ENCODE measurements around the gene RERE. TPM values are rescaled to one million over a fixed set of nuclear protein-coding genes. Genes with fewer than 3 reads are reported as not detected.
A peak's percentile ranks its signal among the peaks of the same experiment; 100 is the strongest.

The RERE gene
- total and polyA plus RNA-seq, 12 donors: 33.4 to 146 (median 72.7) TPM

GRCh38 chr1:8659593-8659992 lies 157.8 kb downstream of the RERE start:
- no peaks in the 10 kb centered on the region for H3K9me3 ChIP-seq (replicated peaks in 1 of 3)

DNA sequence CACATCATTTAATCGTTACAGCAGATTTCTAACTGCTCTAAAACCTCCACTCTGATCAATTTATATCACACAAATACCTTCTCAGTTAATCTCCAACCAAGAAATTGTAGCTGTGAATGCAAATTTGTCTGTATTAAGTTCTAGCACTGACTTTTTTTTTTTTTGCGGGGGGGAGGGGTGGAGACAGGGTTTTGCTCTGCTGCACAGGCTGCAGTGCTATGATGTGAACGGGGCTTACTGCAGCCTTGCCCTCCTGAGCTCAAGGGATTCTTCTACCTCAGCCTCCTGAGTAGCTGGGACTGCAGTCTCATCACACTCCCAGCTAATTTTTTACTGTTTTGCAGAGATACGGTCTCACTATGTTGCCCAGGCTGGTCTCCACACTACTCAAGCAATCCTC lies 163.6 kb downstream of the RERE start:
- intact Hi-C loops (cut with DNase I): no loop called here
- TF ChIP-seq POLR2A (IDR thresholded peaks at IDR 0.05): no peak
- TF ChIP-seq, protein P1, sequence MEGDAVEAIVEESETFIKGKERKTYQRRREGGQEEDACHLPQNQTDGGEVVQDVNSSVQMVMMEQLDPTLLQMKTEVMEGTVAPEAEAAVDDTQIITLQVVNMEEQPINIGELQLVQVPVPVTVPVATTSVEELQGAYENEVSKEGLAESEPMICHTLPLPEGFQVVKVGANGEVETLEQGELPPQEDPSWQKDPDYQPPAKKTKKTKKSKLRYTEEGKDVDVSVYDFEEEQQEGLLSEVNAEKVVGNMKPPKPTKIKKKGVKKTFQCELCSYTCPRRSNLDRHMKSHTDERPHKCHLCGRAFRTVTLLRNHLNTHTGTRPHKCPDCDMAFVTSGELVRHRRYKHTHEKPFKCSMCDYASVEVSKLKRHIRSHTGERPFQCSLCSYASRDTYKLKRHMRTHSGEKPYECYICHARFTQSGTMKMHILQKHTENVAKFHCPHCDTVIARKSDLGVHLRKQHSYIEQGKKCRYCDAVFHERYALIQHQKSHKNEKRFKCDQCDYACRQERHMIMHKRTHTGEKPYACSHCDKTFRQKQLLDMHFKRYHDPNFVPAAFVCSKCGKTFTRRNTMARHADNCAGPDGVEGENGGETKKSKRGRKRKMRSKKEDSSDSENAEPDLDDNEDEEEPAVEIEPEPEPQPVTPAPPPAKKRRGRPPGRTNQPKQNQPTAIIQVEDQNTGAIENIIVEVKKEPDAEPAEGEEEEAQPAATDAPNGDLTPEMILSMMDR (IDR thresholded peaks at IDR 0.05): no peak
- H3K27ac ChIP-seq: no peak overlapping the region
- WGBS, 4 donors: 90 to 96% (median 92%) methylated on average over 4 of the region's 4 CpGs
- H3K9me3 ChIP-seq (replicated peaks in 1 of 3): no peaks in the 10 kb centered on the region
- H3K4me1 ChIP-seq (replicated peaks in 1 of 2): peaks cover 20 to 23% of the 10 kb centered on the region in 2 donors
- no peaks in the 10 kb centered on the region for H3K36me3 ChIP-seq (replicated peaks in 1 of 2)
- H3K27me3 ChIP-seq: no peaks in the 10 kb centered on the region
- no peak for DNase-seq
- no peak overlapping the region for H3K4me3 ChIP-seq

More at GRCh38 chr1:8659593-8659992, 157.8 kb downstream of the RERE start:
- DNase-seq: no peak
- intact Hi-C loops (cut with DNase I): no loop called here
- Histone ChIP-seq H3K4me1 (replicated peaks in 1 of 2) (peaks cover 31 to 49% of the 10 kb centered on the region in 2 donors), H3K36me3 (replicated peaks in 1 of 2) (no peaks in the 10 kb centered on the region), H3K4me3 (no peak overlapping the region), H3K27me3 (no peaks in the 10 kb centered on the region), H3K27ac (peak overlapping the region in 1 of 5 donors; percentile 79)
- TF ChIP-seq POLR2A (IDR thresholded peaks at IDR 0.05): no peak
- TF ChIP-seq, protein P1 (IDR thresholded peaks at IDR 0.05): no peak

DNA sequence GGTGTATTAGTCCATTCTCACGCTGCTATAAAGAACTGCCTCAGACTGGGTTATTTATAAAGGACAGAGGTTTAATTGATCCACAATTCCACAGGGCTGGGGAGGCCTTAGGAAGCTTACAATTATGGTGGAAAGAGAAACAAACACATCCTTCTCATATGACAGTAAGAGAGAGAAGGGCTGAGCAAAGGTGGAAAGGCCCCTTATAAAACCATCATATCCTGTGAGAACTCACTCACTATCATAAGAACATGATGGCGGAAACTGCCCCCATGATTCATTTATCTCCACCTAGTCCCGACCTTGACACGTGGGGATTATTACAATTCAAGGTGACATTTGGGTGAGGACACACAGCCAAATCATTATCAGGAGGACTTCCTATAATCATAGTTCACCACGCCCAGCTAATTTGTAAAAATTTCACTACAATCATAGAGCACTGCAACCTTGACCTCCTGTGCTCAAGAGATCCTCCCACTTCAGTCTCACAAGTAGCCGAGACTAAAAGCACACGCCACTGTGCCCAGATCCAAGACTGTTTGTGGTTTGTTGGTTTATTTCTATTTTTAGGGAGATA lies 164.9 kb downstream of the RERE start:
- H3K36me3 ChIP-seq (replicated peaks in 1 of 2): no peaks in the 10 kb centered on the region
- H3K27ac ChIP-seq: peak overlapping the region in 4 of 5 donors; percentile 51 to 75 (median 74)
- no peaks in the 10 kb centered on the region for H3K27me3 ChIP-seq
- TF ChIP-seq POLR2A (IDR thresholded peaks at IDR 0.05): no peak
- TF ChIP-seq, protein P1 (IDR thresholded peaks at IDR 0.05): no peak
- H3K4me1 ChIP-seq (replicated peaks in 1 of 2): peaks cover 20 to 28% of the 10 kb centered on the region in 2 donors
- 33 to 47% (median 39%) methylated on average over 7 of the region's 7 CpGs for WGBS, 4 donors
- intact Hi-C loops (cut with DNase I): no loop called here
- H3K9me3 ChIP-seq (replicated peaks in 1 of 3): no peaks in the 10 kb centered on the region
- DNase-seq: peak in 3 of 7 donors; percentile 45 to 56 (median 52)
- no peak overlapping the region for H3K4me3 ChIP-seq

GRCh38 chr1:8651962-8652361 lies 165.5 kb downstream of the RERE start:
- WGBS, 4 donors: 42 to 67% (median 56%) methylated on average over 2 of the region's 2 CpGs
- DNase-seq: no peak
- H3K4me3 ChIP-seq: no peak overlapping the region
- peaks cover 20 to 33% of the 10 kb centered on the region in 2 donors for H3K4me1 ChIP-seq (replicated peaks in 1 of 2)
- H3K27ac ChIP-seq: peak overlapping the region in 3 of 5 donors; percentile 51 to 75 (median 74)
- TF ChIP-seq, protein P1 (IDR thresholded peaks at IDR 0.05): no peak
- no peak for TF ChIP-seq POLR2A (IDR thresholded peaks at IDR 0.05)
- no peaks in the 10 kb centered on the region for H3K36me3 ChIP-seq (replicated peaks in 1 of 2)
- intact Hi-C loops (cut with DNase I): no loop called here
- no peaks in the 10 kb centered on the region for H3K27me3 ChIP-seq
- H3K9me3 ChIP-seq (replicated peaks in 1 of 3): no peaks in the 10 kb centered on the region

Measured in adrenal gland (tissue), 12 donors.